ENCODE data around the gene MDFI. TPM values are rescaled to one million over a fixed set of nuclear protein-coding genes. Genes with fewer than 3 reads are reported as not detected.

Gene MDFI
- polyA plus RNA-seq, 1 of the 3 experiments (the other 2 are of a cell fraction) = 7.0 TPM

Small RNA genes within 50 kb of the gene (small RNA-seq; reads per million reads assigned to genes)
- 0 to 1.3 (median 0) reads per million in 7 experiments for gene MIR4641

Other genes starting within 250 kb of the MDFI start
- gene FOXP4, start 92.1 kb upstream of the MDFI start, polyA plus RNA-seq (2012; rRNA removed) = 2.5 and 7.3 TPM in 2 replicates
- 6.2 and 6.7 TPM in 2 replicates for gene TFEB, start 97.1 kb downstream of the MDFI start, polyA plus RNA-seq (2012; rRNA removed)
- gene PGC, start 108.9 kb downstream of the MDFI start, polyA plus RNA-seq (2012; rRNA removed) = not detected in 2 replicates
- gene FRS3, start 141.4 kb downstream of the MDFI start, polyA plus RNA-seq (2012; rRNA removed) = 7.5 and 8.6 TPM in 2 replicates
- 3.9 and 5.0 TPM in 2 replicates for gene PRICKLE4, start 142.3 kb downstream of the MDFI start, polyA plus RNA-seq (2012; rRNA removed)
- 493 and 565 TPM in 2 replicates for gene TOMM6, start 149.2 kb downstream of the MDFI start, polyA plus RNA-seq (2012; rRNA removed)

Measured in SK-N-SH (cell line).